GM21619 (cell line): ENCODE data around the gene DSG3.
"Not testable (repeated sequence)": the region's sequence is repeated elsewhere in the genome, so short reads cannot be mapped to it uniquely, and the experiment has no call there.

Source experiments
- ATAC-seq: cut with Tn5 transposase; IDR thresholded peaks from one replicate; pipeline ENCODE4 v1.9.1; 2021; ENCODE audit not compliant: unreplicated experiment

Gene DSG3

GRCh38 chr18:31491586-31491985, 44.0 kb downstream of the DSG3 start:
- no peak for ATAC-seq

DNA sequence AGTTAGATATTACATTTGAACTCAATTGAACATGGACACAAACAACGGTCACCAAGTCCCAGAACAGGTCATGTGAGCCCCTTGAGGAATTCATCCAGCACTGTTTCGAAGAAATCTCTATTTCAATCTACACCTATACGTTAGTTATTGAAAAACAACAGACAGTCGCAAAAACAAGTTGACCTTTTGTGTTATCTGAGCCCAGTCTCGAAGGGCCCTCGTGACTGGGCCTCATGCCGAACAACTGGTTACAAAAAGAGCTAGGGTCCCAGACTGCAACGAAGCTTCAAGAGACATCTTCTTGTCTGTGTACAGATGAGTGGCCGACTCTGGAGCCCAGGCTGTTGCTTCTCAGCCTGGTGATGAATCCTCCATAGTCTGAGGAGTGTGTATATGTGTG, 45.1 kb downstream of the DSG3 start:
- ATAC-seq: no peak

DNA sequence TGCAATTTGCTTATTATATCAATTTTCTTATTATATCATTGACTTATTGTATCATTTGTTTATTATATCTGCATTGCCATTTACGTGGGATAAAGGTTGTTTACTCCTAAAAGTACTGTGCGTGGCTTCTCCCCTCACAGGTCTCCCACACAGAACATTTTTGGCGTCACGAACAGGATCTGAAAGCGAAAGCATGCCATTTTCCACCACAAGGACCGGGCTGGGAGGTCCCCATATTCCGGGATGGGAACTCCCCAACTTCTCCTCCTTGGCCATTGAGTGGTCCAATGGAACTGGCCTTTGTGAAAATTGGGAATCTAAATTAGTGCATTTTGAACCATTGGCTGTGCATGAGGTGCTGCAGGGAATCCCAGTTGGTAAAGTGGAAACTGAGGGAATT, 45.6 kb downstream of the DSG3 start:
- ATAC-seq: no peak

- no peak for ATAC-seq
Measured at GRCh38 chr18:31493941-31494340, 46.4 kb downstream of the DSG3 start.

DNA sequence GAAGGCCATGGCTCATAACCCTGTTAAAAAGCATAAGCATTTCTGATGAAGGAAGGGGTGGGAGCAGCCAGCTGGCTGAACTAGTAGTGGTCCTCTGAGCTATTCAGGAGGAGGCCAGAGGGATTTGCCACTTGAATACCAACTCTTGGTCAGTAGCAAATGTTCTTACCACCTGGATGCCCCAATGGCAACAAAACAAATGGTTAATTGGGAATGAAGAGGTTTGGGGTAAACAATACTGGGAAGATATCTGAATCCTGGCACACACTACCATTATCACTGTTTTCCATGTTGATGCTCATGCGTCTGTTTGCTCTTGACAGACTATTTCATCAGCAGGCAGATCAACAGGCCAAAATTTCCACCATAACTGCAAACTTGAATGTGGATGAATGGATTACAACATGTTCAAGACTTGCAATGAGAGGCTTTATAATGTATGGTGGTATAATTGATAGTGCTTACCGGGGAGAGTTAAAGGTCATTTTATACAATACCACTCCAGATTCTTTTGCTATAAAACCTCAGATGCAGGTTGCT, 47.2 kb downstream of the DSG3 start:
- ATAC-seq: not testable (repeated sequence)

- ATAC-seq: peak; percentile 2
Measured at GRCh38 chr18:31497404-31497835, 49.9 kb downstream of the DSG3 start.

GRCh38 chr18:31497836-31498573, 50.5 kb downstream of the DSG3 start, which contains the start of gene DSG2:
Gene DSG2 (plus strand): TSS chr18:31498177. CDS start chr18:31498252, 75 bp downstream.
- ATAC-seq: peak; percentile 37

GRCh38 chr18:31498574-31499524, 51.3 kb downstream of the DSG3 start:
- ATAC-seq: no peak

- peak; percentile 86 for ATAC-seq
Measured at GRCh38 chr18:31500051-31500688, 52.6 kb downstream of the DSG3 start.

DNA sequence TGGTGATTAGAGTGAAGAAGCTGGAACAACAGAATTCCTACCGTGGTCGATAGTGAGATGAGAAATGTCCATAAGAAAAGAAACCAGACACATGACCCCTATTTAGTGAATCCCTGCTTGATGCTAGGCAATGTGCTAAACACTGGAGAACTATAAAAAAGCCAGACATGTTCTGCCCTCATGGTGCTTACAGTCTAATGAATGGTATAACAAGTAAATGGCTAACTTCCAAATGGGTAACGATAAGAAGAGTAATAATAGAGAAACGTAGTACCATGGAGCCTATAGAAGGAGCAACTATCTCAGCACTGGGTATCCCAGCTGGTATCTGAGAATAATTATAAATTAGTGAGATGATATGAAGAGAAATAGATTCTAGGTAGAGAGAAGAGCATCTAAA, 55.5 kb downstream of the DSG3 start:
- ATAC-seq: no peak

DNA sequence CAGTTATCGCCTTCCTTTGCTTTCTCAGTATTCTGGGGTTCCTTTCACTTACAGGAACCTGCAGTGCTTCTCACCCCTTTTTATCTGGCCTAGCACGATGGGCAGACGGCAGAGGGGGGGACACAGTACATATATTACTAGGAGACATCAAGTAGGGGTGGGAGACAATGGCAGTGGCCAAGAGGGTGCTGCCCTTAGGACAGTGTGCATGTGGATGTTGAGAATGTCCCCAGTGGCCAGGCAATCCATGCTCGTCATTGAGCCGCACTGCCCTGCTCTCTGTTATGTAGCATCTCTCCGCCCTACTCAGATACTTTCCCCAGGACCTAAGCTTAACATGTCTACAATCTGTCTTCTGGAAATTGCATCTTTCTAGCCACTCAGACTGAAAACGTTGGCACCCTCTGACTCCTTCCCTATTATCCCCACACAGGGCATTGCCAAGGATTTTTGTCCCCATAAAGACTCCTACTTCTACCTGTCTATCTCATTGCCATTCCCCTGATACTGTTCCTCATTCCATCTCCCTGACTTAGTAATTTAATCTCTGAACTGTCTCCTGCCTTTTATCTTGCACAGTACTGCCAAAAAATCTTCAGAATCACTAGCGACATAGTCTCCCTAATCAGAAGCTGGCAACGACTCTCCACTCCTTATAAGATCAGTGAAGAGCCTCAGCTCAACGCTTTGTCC, 57.1 kb downstream of the DSG3 start:
- ATAC-seq: no peak

- no peak for ATAC-seq
Measured at GRCh38 chr18:31505156-31505555, 57.6 kb downstream of the DSG3 start.

DNA sequence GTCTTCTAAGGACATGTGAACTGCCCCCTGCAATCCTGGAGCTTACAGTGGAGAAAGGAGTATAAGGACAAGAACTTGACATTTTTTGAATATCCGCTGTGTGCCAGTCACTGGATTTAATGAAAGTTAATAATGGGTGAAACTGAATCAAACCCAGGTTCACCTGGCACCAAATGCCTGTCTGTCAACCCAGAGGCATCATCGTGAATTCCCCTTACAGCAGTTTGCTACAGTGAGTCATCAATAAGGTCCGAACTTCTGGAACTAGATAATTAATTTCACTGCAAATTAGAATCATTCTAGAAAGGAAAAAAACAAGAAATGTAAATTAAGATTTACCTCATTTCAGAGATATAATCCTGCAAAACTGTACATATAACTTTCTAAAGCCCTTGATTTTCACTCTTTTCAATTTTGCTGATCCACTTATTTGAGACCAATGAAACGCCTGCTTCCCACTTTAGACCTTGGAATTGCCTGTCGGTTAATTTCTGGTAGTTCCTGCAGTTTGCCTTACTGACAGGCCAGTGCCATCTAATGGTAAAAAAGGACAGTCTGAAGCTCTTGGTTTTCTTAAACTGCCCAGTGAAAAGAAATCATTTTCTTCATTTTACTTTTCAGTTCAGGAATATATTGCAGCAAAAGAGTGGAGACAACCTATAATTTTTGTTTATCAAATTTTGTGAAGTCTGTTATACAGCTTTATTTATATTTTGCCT, 58.6 kb downstream of the DSG3 start:
- ATAC-seq: no peak

GRCh38 chr18:31507124-31507523, 59.6 kb downstream of the DSG3 start:
- not testable (repeated sequence) for ATAC-seq

GRCh38 chr18:31508781-31509180, 61.2 kb downstream of the DSG3 start:
- no peak for ATAC-seq

GRCh38 chr18:31509571-31509970, 62.0 kb downstream of the DSG3 start:
- ATAC-seq: no peak

- no peak for ATAC-seq
Measured at GRCh38 chr18:31510319-31510718, 62.8 kb downstream of the DSG3 start.

DNA sequence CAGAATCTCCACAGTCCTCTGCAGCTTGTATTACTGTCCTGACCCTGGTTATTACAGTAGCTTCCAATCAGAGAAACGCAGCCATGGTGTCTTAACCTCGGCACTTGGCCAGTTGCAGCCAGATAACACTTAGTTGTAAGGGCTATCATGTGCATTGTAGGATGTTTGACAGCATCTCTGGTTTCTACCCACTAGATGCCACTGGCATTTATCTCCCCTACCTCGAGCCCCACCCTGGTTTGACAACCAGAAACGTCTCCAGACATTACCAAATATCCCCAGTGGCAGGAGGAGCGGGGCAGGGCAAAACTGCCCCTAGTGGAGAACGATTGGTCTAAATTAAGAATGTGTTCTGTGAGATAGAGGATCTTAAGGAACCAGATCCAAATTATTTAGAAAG, 63.6 kb downstream of the DSG3 start:
- ATAC-seq: no peak

GRCh38 chr18:31512203-31512764, 64.7 kb downstream of the DSG3 start:
- ATAC-seq: no peak
